GM19193 (cell line): ENCODE data around the gene HSPH1.

Source experiments
- POLR2A ChIP-seq: IDR thresholded peaks from 4 replicates; pipeline ENCODE4 v1.6.1; 2011; ENCODE audit not compliant: insufficient read depth, insufficient read length; ENCODE audit errors: extremely low read depth

Gene HSPH1

DNA sequence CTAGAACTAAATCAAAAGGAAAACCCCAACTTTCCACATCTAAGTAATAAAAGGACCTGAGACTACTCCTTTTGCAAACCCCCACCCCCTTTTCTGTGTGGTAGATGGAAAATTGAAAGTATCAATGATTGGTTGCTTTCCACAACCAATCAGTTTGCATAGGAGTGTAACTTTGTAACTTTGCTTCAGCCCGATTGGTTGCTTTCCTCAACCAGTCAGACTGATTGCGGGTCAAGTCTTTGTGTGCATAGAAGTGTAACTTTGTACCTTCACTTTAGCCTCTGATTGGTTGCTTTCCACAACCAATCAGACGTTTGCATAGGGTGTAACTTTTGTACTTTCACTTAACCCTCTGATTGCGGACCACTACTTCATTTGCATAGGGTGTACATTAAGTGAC lies 30.0 kb upstream of the HSPH1 start:
- TF ChIP-seq POLR2A = no peak

- TF ChIP-seq POLR2A = no peak
Observed at GRCh38 chr13:31184981-31185645, 23.4 kb upstream of the HSPH1 start.

DNA sequence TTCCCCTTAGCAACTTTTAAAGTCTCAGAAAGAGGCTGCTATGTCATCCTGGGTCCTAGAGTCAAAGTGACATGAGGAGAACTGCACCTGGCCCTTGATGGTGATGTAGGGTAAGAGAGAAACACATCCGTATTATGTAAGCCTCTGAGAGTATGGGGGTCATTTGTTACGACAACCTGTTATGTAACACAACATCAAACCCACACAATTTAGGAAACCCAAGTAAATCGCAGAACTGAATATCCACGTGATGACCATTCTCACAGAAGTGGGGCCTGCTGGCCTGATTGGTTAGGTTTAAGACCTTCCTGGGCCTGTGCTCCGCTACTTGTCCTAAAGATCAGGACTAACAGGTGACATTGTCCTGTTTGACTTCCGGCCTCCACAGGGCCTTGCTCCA lies 22.7 kb upstream of the HSPH1 start:
- TF ChIP-seq POLR2A = no peak

DNA sequence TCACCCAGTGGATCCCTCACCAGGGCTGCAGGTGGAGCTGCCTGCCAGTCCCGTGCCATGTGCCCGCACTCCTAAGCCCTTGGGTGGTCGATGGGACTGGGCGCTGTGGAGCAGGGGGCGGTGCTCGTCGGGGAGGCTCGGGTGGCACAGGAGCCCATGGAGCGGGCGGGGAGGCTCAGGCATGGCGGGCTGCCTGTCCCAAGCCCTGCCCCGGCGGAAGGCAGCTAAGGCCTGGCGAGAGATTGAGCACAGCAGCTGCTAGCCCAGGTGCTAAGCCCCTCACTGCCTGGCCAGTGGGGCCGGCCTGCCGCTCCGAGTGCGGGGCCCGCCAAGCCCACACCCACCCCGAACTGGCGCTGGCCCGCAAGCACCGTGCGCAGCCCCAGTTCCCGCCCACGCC lies 21.3 kb upstream of the HSPH1 start:
- no peak for TF ChIP-seq POLR2A

GRCh38 chr13:31179754-31180153 lies 18.1 kb upstream of the HSPH1 start:
- no peak for TF ChIP-seq POLR2A

GRCh38 chr13:31179241-31179640 lies 17.5 kb upstream of the HSPH1 start:
- TF ChIP-seq POLR2A = no peak

GRCh38 chr13:31175847-31176532 lies 14.3 kb upstream of the HSPH1 start:
- TF ChIP-seq POLR2A = no peak

GRCh38 chr13:31174018-31174417 lies 12.3 kb upstream of the HSPH1 start:
- no peak for TF ChIP-seq POLR2A

DNA sequence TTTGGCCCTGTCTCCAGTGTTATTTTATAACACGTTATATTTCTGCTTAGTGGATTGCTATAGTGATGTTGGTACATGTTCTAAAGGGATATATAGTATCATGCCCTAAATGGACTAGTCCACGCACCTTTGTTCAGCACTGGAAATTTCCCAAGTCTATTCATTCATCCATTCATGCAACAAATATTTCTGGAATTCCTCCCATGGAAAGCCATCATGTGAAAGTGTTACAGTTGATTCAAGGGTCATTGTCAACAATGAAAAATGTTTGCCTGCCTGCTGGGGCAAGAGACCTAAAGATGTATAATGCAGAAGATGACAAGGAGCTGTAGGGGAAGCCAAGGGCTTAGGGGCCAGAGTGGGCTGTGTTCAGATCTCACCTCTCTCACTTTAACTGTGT lies 10.8 kb upstream of the HSPH1 start:
- no peak for TF ChIP-seq POLR2A

- no peak for TF ChIP-seq POLR2A
Observed at GRCh38 chr13:31172001-31172400, 10.3 kb upstream of the HSPH1 start.

- TF ChIP-seq POLR2A = no peak
Observed at GRCh38 chr13:31168736-31169135, 7.0 kb upstream of the HSPH1 start.

DNA sequence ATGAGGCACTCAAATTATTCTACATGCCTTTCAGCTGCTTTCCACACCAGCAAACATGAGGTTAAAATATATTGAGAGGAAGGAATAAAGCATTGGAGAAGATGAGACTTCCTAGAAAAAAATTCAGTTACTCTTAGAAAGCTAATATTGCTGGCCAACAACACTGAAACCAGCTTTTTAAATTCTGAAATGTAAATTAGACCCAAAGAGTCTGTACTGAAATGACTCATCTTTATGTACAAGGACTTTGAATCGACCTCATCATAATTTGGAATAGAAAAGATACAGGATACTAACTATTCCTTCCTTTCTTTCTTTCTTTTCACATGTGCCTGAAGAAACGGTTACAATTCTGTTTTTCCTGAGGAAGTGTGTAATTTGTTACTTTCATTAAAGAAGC lies 6.5 kb upstream of the HSPH1 start:
- no peak for TF ChIP-seq POLR2A

- TF ChIP-seq POLR2A = no peak
Observed at GRCh38 chr13:31167490-31167889, 5.8 kb upstream of the HSPH1 start.

DNA sequence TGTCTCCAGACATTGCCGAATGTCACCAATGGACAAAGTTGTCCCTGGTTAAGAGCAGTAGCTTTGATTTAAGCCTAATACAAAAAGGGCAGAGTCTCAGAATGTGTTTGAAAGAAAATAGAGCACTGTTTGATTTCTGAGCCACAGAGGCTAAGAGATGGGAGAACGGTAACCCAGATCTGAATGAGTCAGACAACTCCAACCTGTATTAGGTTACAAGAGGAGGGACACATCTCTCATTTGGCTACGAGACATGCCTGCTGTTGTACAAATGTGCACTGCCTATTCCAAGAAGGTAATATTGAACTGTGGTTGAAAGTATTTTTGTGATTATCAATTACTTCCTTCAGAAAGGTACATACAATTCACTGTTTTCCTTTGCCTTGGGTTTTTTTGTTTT lies 4.9 kb upstream of the HSPH1 start:
- no peak for TF ChIP-seq POLR2A

GRCh38 chr13:31162151-31163008 lies 676 bp upstream of the HSPH1 start:
- no peak for TF ChIP-seq POLR2A
